HG03196 (cell line): ENCODE data around the gene ARPC4.
"Not testable (repeated sequence)": the region's sequence is repeated elsewhere in the genome, so short reads cannot be mapped to it uniquely, and the experiment has no call there.

Experiments
- ATAC-seq: cut with Tn5 transposase; IDR thresholded peaks from one replicate; pipeline ENCODE4 v1.9.1; 2021; ENCODE audit not compliant: unreplicated experiment

ARPC4 gene

GRCh38 chr3:9769426-9770275 is 23.2 kb upstream of the ARPC4 start, which contains the start of gene CAMK1:
TSS of gene CAMK1 (minus strand) at chr3:9769947. CDS start at chr3:9767749, 2,198 bp downstream.
- no peak for ATAC-seq

DNA sequence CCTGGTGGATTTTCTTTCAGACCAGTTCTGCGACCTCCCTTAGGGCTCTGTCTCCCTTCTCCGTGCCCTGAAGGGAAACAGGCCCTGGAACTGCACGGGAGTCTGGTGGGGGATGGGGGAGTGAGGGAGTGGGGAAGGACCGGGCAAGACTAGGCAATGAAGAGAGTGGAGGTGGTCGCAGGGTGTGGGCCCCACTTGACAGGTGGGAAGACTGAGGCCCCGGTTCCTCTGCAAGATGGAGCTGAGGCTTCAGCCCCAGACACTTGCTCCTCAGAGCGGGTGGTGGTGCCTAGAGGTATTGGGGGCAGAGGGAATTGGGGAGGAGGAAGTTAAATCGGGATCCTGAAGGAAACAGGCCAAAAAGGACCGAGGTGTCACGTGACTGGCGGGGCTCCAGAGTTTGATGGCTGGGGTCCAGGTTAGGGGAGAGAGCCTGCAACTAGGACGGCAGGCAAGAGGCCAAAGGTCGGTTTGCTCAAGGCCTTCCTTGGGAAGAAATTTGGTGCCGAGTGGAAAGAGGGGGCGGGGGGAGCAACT is 22.5 kb upstream of the ARPC4 start:
- no peak for ATAC-seq

GRCh38 chr3:9771007-9771406 is 21.9 kb upstream of the ARPC4 start:
- ATAC-seq = not testable (repeated sequence)

DNA sequence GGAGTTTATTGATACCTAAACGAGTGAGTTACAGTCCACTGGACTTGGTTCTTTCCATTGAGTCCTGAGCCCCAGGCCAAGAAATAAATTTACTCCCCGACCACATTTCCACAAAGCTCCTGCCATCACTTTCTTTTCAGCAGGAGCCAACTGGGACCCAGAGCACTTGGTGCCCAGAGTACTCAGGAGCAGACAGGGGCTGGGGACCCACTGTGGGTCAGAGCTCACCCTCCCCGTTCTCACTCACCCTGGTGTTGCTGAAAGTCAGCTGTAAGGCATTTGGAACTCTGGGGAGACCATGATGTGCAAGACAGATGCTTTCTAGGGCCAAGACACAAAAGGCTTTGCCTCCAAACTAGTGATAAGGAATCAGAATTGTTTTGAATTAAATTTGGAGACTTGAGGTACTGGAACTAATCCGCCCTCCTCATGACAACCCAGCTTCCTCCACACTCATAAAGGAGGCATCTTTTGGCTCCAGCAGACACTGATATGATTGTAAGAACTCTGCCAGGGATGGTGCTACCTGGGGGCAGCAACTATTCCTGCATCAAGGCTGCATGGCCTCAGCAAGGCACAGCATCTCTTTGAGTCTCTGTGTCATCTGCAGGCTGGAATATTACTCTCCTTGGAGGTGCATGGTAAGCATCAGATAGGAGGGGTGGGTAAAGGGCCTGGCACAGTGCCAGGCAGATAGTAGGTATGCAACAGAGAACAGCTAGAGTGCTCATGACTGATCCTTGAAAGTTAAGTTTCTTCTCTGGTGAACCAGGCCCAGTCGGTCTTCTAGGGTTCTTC is 15.8 kb upstream of the ARPC4 start:
- no peak for ATAC-seq

GRCh38 chr3:9777694-9778021 is 15.2 kb upstream of the ARPC4 start:
- no peak for ATAC-seq

DNA sequence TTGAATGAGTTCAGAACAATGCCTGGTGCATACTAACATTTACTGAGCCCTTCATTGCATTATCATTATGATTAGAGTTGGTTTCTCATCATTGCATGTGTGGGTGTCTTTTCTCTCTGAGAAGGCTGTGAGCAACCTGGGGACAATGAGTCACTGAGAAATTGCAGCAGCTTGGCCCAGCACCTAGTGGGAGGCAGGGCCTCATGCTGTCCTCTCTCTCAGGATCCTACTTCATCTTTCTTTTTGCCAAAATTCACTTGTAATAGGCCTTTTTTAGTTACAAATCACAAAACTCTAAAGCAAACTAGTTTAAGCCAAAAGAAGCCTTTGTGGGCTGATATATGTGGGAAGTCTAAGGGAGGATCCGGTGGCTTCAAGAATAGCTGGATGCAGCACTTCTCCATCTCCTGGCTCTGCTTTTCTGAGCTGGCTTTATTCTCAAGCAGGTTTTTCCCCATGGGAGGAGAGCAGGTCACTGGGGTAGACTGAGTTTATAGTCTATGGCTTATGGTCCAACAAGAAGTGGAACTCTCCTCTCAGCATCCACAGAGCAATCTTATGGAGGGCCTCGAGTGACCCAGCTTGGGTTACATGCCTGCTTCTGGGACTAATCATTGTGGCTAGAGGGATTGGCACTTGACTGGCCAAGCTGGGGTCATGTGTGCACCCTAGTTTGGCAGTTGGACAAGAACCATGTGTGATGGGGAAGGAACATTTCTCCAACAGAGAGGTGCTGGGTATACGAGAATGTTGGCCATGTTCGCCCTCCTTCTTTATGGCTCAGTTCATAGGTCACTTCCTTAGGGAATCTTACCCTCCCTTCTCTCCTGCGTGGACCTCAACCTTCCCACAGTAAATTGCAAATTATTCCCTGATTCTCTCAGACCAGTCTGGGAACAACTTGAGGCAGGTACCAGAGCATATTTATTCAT is 14.5 kb upstream of the ARPC4 start:
- ATAC-seq = no peak

DNA sequence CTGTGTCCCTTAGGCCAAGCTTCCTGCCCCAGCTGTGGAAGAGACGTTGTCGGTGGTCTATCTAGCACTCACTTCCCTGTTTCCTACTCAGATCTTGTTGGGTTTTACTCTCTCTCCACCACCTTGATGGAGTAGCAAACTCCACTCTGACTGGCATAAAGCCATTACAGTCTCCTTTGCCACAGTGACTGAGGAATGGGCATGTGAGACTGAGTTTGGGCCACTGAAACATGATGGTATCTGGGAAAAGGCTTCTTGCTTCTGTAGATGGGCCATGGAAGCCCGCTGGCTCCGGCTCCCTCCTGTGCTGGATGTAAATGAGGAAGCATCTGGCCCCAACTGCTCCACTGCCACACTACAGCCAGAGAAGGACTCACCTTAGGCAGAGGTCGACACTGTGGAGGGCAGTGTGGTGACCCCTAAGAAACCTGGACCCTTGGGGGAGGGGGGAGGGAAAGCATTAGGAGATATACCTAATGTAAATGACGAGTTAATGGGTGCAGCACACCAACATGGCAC is 13.7 kb upstream of the ARPC4 start:
- no peak for ATAC-seq

DNA sequence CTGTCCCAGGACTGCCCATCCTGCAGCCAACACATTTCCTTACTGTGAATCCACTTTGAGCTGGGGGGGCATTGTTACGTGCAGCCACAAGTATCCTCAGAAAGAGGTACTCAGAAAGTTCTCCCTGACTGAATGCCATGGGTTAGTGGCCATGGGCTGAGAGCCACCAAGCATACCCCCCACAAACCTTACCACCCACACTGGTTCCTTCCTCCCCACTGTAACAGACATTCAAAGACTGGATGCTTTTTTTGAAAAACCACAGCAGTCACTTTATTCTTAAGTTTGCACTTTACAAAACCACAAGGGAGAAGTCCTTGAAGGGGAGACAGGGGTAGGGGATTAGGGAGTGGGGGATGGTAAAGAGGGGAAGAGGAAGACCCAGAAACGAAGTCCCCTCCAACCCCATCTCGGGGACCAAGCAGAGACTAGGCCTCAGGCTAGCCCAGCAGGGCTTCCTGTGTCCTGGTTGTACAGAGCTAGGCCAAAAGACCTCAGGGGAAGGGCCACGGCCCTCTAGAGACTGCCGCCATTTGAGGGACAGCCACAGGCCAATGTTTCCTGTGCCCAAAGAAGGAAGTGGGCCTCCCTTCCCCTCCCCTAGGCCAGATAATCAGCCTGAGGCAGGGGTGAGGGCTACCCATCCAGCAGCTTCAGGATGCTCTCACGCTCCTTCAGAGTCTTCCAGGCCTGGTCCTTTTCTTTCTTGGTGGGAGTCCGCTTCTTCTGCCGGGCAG is 13.0 kb upstream of the ARPC4 start:
- ATAC-seq = peak; percentile 65

GRCh38 chr3:9780458-9780812 is 12.4 kb upstream of the ARPC4 start:
- peak; percentile 7 for ATAC-seq

DNA sequence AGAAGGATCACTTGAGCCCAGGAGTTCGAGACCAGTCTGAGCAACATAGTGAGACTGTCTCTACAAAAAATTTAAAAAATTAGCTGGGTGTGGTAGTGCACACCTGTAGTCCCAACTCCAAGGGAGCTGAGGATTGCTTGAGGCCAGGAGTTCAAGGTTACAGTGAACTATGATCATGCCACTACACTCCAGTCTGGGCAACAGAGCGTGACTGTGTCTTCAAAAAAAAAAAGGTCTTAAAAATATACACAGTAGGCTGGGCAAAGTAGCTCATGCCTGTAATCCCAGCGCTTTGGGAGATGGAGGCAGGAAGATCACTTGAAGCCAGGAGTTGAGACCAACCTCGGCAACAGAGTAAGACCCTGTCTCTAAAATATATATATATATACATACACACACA is 12.0 kb upstream of the ARPC4 start:
- no peak for ATAC-seq

GRCh38 chr3:9781551-9781950 is 11.3 kb upstream of the ARPC4 start:
- ATAC-seq = no peak

DNA sequence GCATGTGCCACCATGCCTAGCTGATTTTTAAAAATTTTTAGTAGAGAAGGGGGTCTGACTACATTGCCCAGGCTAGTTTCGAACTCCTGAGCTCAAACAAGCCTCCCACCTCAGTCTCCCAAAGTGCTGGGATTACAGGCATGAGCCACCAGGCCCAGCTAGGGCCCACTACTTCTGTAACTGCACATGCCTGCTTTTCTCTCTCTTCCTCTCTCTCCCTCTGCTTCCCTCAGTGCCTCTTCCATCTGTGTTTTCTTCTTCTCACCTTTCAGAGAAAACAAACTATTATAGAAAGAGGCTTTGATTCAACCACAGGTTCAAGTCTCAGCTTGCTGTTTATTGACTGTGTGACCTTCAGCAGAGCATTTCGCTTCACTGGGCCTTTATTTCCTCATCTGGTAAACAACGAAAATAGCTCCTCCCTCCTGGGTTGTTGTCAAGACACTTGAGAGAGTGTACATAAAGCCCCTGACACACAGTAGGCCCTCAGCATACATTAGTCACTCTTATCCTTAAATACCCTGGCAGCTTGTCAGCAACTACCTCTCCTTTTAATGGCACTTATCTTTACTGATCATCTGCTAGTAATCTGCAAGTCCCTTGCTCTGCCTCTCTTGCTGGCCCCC is 10.8 kb upstream of the ARPC4 start:
- no peak for ATAC-seq

- ATAC-seq = no peak
Measured at GRCh38 chr3:9782770-9783169, 10.1 kb upstream of the ARPC4 start.

- no peak for ATAC-seq
Measured at GRCh38 chr3:9783954-9784353, 8.9 kb upstream of the ARPC4 start.

DNA sequence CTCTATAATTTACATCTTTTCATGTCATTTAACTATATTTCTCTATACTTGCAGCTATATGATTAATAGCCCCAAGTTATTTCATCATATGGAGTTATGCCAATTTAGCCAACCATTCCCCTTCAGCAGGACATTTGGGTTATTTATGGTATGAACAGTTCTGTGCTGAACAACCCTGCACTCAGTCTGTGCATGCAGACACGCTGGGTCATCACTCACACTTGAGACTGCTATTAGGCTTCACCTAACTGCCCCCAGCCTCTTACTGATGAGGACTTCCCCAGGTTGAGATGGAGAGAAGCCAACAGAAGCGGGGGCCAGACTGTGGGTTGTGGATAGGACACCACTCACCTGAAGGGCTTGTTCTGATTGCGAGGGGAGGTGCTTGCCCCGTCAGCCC is 7.9 kb upstream of the ARPC4 start:
- ATAC-seq = no peak

DNA sequence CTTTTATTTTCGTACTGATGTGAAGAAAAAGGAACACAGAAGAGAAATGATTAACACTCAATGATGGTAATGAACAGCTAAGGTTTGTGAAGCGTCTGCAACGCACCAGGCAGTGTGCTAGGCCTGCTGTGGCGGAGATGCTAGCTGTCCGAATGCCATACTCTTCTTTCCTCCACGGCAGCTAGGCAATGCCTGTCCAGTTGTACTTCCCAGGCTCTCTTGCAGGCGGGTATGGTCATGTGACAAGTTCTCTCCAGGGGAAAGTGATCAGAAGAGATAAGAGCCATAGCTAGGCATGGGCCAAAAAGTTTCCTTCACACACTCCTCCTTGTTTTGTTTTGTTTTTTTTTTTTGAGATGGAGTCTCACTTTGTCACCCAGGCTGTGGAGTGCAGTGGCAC is 7.3 kb upstream of the ARPC4 start:
- no peak for ATAC-seq

DNA sequence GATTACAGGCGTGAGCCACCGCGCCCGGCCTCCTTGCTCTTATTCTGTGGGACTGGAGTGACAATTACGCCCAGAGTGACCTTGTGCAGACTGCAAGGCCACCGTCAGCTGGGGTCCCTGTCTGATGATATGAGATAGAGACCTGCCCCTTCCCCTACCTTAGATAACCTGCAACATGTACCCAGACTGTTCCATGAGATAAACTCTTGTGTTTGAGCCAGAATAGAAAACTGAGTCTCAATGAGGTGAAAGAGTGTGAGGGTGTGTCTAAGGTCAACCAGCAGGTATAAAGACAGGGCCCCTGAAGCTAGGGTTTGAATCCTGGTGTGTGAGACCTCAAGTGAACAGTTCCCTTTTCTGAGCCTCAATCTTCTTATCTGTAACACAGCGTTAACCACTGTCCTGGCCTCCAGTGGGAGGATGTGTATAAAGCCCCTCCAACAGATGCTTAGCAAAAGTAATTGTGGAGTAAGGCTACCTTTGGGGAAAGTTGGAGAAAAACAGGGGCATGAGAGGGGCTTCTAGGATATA is 6.6 kb upstream of the ARPC4 start:
- no peak for ATAC-seq

DNA sequence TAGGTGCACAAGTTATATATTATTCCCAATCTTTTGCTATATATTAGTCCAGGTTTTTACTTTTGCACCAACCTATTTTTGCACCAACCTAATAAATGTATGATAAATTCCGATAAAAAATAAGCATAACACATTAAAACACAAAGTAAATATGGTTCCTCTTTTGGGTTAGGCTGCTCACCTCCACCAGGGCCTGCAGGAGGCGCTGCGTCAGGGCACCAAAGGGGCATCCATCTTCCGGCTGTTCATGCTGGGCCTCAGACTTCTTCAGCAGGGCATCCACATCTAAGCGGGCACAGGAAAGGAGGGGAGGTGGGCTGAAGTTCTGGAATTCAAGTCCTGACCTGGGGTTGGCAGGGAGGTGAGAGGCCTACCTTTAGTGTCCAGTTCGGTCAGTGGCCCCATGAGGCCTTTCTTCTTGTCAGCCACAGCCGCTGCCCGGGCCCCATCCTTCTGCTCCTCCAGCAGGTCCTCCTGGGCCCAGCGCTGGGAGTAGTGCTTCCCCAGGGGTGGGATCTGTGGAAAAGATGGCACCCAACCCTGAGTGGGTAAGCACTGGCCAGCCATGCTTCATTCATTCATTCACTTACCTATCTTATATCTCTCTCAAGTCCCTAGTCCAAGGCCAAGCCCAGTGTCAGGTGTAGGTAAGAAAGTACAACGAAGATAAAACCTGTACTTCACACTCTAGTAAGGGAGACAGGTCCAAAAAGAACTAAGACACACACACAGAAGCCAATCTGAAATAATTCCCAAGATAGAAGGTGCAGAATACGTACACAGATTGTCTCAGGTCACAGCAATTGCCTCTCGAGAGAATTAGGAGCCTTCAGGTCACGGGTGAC is 5.8 kb upstream of the ARPC4 start:
- ATAC-seq = no peak

GRCh38 chr3:9787714-9788113 is 5.2 kb upstream of the ARPC4 start:
- ATAC-seq = no peak
